ENCODE results near the gene PIGV. TPM values are rescaled to one million over a fixed set of nuclear protein-coding genes. Genes with fewer than 3 reads are reported as not detected.

The PIGV gene
- polyA plus RNA-seq, 1 donor from 2014 or later = 4.7 TPM

DNA sequence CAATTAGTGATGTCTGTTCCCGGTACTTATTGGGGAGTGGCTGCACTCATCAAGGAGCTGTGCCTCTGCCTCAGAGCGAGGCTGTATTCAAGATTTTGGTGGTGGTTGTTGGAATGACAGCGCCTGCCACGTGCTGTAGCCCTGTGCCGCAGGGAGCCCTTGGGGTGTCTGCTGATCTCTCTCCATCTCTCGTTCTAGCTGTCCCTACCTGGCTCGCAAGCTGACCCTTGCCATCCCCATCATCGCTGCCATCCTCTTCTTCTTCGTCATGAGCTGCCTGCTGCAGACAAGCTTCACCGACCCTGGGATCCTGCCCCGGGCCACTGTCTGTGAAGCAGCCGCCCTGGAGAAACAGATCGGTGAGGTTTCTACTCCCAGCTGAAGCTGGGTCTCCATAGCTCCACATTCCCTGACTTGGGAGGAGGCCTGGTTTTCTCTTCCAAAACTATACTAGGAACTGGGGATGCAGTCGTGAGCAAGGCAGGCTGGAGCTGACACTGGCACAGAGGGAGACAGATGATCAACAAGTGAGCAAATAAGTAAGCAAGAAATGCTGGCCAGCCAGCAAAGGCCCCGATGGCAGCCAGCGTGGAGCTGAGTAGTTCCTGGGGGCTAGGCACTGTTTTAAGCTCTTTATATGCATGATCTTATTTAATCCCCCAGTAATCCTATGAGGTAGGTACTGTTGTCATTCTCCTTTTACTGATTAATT lies 44.7 kb downstream of the PIGV start:
- Histone ChIP-seq H3K27me3 (ENCODE audit: insufficient read depth, low read depth, low read length) (no peaks in the 10 kb centered on the region), H3K9ac (ENCODE audit: low read length) (no peak overlapping the region), H3F3A (ENCODE audit: insufficient read depth, low read length, poor library complexity, severe bottlenecking) (no peaks in the 10 kb centered on the region), H3K36me3 (ENCODE audit: insufficient read depth, low read length) (no peaks in the 10 kb centered on the region), H3K9me3 (ENCODE audit: low read length) (no peaks in the 10 kb centered on the region), H4K20me1 (ENCODE audit: insufficient read depth) (no peaks in the 10 kb centered on the region), H3K4me3 (ENCODE audit: low read length) (no peak overlapping the region), H2AFZ (ENCODE audit: low read depth, low read length) (no peak overlapping the region), H3K79me2 (replicated peaks; ENCODE audit: insufficient read depth, low read length) (peaks cover 20% of the 10 kb centered on the region), H3K9me2 (ENCODE audit: insufficient read depth, low read length) (no peaks in the 10 kb centered on the region), H3K27ac (ENCODE audit: low read length) (no peak overlapping the region), H3K4me2 (ENCODE audit: low read length) (no peak overlapping the region)
- no peak for TF ChIP-seq POLR2AphosphoS5 (IDR thresholded peaks at IDR 0.05)
- no peak for TF ChIP-seq SMC3 (conservative IDR thresholded peaks at IDR 0.05; ENCODE audit: poor library complexity)
- no peak for TF ChIP-seq EZH2 (IDR thresholded peaks at IDR 0.05; ENCODE audit: borderline replicate concordance, insufficient read depth, low read length, poor library complexity, severe bottlenecking)
- no peak for TF ChIP-seq MXI1 (conservative IDR thresholded peaks at IDR 0.05; ENCODE audit: poor library complexity, severe bottlenecking)
- TF ChIP-seq, protein P1, sequence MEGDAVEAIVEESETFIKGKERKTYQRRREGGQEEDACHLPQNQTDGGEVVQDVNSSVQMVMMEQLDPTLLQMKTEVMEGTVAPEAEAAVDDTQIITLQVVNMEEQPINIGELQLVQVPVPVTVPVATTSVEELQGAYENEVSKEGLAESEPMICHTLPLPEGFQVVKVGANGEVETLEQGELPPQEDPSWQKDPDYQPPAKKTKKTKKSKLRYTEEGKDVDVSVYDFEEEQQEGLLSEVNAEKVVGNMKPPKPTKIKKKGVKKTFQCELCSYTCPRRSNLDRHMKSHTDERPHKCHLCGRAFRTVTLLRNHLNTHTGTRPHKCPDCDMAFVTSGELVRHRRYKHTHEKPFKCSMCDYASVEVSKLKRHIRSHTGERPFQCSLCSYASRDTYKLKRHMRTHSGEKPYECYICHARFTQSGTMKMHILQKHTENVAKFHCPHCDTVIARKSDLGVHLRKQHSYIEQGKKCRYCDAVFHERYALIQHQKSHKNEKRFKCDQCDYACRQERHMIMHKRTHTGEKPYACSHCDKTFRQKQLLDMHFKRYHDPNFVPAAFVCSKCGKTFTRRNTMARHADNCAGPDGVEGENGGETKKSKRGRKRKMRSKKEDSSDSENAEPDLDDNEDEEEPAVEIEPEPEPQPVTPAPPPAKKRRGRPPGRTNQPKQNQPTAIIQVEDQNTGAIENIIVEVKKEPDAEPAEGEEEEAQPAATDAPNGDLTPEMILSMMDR (IDR thresholded peaks at IDR 0.05; ENCODE audit: poor library complexity, severe bottlenecking) = no peak
- no peak for TF ChIP-seq REST (IDR thresholded peaks at IDR 0.05; ENCODE audit: borderline replicate concordance)
- TF ChIP-seq RAD21 (conservative IDR thresholded peaks at IDR 0.05) = no peak

DNA sequence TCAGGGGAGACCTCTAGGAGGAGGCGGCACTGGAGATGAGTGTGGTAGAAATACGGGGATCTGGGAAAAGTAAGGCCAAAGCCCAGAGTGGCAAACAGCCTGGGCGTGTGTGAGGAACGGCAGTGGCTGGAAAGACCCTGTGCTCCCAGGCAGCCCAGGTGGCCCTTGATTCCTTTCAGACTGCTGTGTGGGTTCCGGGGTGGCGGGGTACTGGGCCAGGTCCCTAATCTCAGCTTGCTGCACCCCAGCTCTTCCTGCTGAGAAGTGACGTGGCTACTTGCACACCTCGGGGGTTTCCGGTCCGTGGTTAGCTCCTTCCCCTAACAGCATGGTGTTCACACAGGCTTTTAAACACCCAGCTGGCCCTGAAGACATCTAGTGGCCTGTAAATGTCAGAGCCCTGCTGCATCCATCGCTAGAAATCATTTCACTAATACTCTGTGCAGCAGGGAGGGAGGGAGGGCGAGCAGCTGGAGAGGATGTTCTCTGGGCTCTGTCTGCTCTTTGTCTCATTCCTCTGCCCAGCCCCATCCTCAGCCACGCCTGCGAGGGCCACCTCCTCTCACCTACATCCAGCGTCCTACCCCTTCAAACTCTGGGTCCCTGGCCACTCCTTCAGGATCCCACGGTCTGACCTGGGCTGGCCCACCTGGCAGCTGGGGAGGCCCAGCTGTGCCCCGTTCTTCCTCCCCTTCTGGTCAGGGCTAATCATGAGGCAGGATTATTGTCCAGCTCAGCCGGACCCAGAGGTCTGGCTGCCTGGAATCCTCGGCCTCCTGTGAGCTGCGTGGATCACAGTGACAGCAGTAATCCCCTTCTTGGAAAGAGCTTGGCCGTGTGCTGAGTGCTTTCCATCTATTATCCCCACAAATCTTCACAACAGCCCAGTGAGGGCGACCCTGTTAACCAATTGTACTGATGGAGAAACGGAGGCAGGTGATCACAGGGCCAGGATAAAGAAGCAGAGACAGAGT lies 46.0 kb downstream of the PIGV start:
- no peak for TF ChIP-seq RAD21 (conservative IDR thresholded peaks at IDR 0.05)
- TF ChIP-seq REST (IDR thresholded peaks at IDR 0.05; ENCODE audit: borderline replicate concordance) = no peak
- TF ChIP-seq EZH2 (IDR thresholded peaks at IDR 0.05; ENCODE audit: borderline replicate concordance, insufficient read depth, low read length, poor library complexity, severe bottlenecking) = no peak
- no peak for TF ChIP-seq TAF1 (IDR thresholded peaks at IDR 0.05; ENCODE audit: low read depth)
- no peak for TF ChIP-seq SMC3 (conservative IDR thresholded peaks at IDR 0.05; ENCODE audit: poor library complexity)
- no peak for TF ChIP-seq POLR2AphosphoS5 (IDR thresholded peaks at IDR 0.05)
- no peak for TF ChIP-seq MXI1 (conservative IDR thresholded peaks at IDR 0.05; ENCODE audit: poor library complexity, severe bottlenecking)
- no peak for TF ChIP-seq EP300 (conservative IDR thresholded peaks at IDR 0.05; ENCODE audit: poor library complexity, severe bottlenecking)
- TF ChIP-seq, protein P1 (IDR thresholded peaks at IDR 0.05; ENCODE audit: poor library complexity, severe bottlenecking) = no peak
- H3K36me3 ChIP-seq (ENCODE audit: insufficient read depth, low read length) = no peaks in the 10 kb centered on the region
- H3K27me3 ChIP-seq (ENCODE audit: insufficient read depth, low read depth, low read length) = no peaks in the 10 kb centered on the region
- H3F3A ChIP-seq (ENCODE audit: insufficient read depth, low read length, poor library complexity, severe bottlenecking) = no peaks in the 10 kb centered on the region
- peaks cover 10% of the 10 kb centered on the region for H3K79me2 ChIP-seq (replicated peaks; ENCODE audit: insufficient read depth, low read length)
- no peak overlapping the region for H3K4me2 ChIP-seq (ENCODE audit: low read length)
- H3K27ac ChIP-seq (ENCODE audit: low read length) = no peak overlapping the region
- no peaks in the 10 kb centered on the region for H3K9me2 ChIP-seq (ENCODE audit: insufficient read depth, low read length)
- no peak overlapping the region for H3K9ac ChIP-seq (ENCODE audit: low read length)
- H3K4me3 ChIP-seq (ENCODE audit: low read length) = no peak overlapping the region
- no peaks in the 10 kb centered on the region for H3K9me3 ChIP-seq (ENCODE audit: low read length)
- no peak overlapping the region for H2AFZ ChIP-seq (ENCODE audit: low read depth, low read length)
- no peaks in the 10 kb centered on the region for H4K20me1 ChIP-seq (ENCODE audit: insufficient read depth)
